Endothelial cell of umbilical vein (primary cell): ENCODE data around the gene DIAPH2.

Experiments used
- EZH2 ChIP-seq: IDR thresholded peaks from 2 replicates; pipeline ENCODE4 v1.6.1; 2012; ENCODE audit warnings: borderline replicate concordance, low read depth, mild to moderate bottlenecking, moderate library complexity, low read length, inconsistent platforms; ENCODE audit not compliant: severe bottlenecking
- FOS ChIP-seq: IDR thresholded peaks from 2 replicates; pipeline ENCODE4 v1.6.1; 2011; ENCODE audit warnings: mild to moderate bottlenecking, low read length, moderate library complexity, borderline replicate concordance; ENCODE audit not compliant: insufficient read depth
- GATA2 ChIP-seq: IDR thresholded peaks from 2 replicates; pipeline ENCODE4 v1.7.0; 2011; ENCODE audit warnings: low read depth, mild to moderate bottlenecking, moderate library complexity, mixed read lengths, low read length; ENCODE audit not compliant: insufficient read length, insufficient read depth
- JUN ChIP-seq: IDR thresholded peaks from 2 replicates; pipeline ENCODE4 v1.6.1; 2011; ENCODE audit warnings: borderline replicate concordance, low read depth; ENCODE audit not compliant: insufficient read length, insufficient read depth
- MAX ChIP-seq: IDR thresholded peaks from 2 replicates; pipeline ENCODE4 v1.6.1; 2011; ENCODE audit not compliant: insufficient read depth, insufficient read length
- MYC ChIP-seq: IDR thresholded peaks from one replicate; pipeline ENCODE4 v1.6.1; 2011; ENCODE audit warnings: mild to moderate bottlenecking, low read depth, low read length
- POLR2A ChIP-seq: IDR thresholded peaks from 2 replicates; pipeline ENCODE4 v1.6.1; 2012; ENCODE audit warnings: low read depth, mild to moderate bottlenecking, control low read depth, low read length
- POLR2AphosphoS5 ChIP-seq: IDR thresholded peaks from 2 replicates; pipeline ENCODE4 v1.6.1; 2012; ENCODE audit warnings: low read depth, mild to moderate bottlenecking, control low read depth, low read length, moderate library complexity; ENCODE audit not compliant: insufficient read depth
- TF ChIP-seq, protein P1 (sequence below), 2 donors: IDR thresholded peaks; 1 replicate in 1 of 2; 2 replicates in 1 of 2; pipeline ENCODE4 v1.5.1; 2011; ENCODE audit warnings: low read length in 2 of 2, mild to moderate bottlenecking in 2 of 2, moderate library complexity in 2 of 2, control low read depth in 1 of 2, inconsistent platforms in 1 of 2, low read depth in 1 of 2; ENCODE audit not compliant: insufficient read depth in 1 of 2; ENCODE audit errors: extremely low read depth in 1 of 2

- TF ChIP-seq POLR2A (no peak), POLR2AphosphoS5 (no peak), EZH2 (no peak), JUN (no peak), GATA2 (no peak), MYC (no peak), MAX (no peak), FOS (no peak)
- TF ChIP-seq, protein P1, sequence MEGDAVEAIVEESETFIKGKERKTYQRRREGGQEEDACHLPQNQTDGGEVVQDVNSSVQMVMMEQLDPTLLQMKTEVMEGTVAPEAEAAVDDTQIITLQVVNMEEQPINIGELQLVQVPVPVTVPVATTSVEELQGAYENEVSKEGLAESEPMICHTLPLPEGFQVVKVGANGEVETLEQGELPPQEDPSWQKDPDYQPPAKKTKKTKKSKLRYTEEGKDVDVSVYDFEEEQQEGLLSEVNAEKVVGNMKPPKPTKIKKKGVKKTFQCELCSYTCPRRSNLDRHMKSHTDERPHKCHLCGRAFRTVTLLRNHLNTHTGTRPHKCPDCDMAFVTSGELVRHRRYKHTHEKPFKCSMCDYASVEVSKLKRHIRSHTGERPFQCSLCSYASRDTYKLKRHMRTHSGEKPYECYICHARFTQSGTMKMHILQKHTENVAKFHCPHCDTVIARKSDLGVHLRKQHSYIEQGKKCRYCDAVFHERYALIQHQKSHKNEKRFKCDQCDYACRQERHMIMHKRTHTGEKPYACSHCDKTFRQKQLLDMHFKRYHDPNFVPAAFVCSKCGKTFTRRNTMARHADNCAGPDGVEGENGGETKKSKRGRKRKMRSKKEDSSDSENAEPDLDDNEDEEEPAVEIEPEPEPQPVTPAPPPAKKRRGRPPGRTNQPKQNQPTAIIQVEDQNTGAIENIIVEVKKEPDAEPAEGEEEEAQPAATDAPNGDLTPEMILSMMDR (IDR thresholded peaks at IDR 0.05; ENCODE audit: extremely low read depth in 1 of 2, insufficient read depth in 1 of 2, low read depth in 1 of 2, low read length in 2 of 2): no peak
Measured at GRCh38 chrX:97039363-97040029, 354.9 kb downstream of the DIAPH2 start.
